Erythroblast (primary cell): Measurements from ENCODE around the gene MT1M.

Experiments used
- GATA1 ChIP-seq: IDR thresholded peaks from 2 replicates; pipeline ENCODE4 v1.6.1; 2011; ENCODE audit warnings: low read depth, mild to moderate bottlenecking, control low read depth, low read length, moderate library complexity
- POLR2A ChIP-seq: IDR thresholded peaks from 2 replicates; pipeline ENCODE4 v1.6.1; 2011; ENCODE audit warnings: mild to moderate bottlenecking, low read length

GRCh38 chr16:56631197-56631596, 1.3 kb upstream of the MT1M start:
- TF ChIP-seq POLR2A (no peak), GATA1 (no peak)
